Stimulated activated CD4-positive, alpha-beta T cell treated with anti-CD3 and anti-CD28 coated beads, Interleukin-1b, Interleukin-23, amount 100 ng/mL, for 24 hours (primary cell): ENCODE results near the gene CADPS.
"Not testable (repeated sequence)": the region's sequence is repeated elsewhere in the genome, so short reads cannot be mapped to it uniquely, and the experiment has no call there.

ENCODE experiments used
- DNase-seq, 4 experiments: peaks; one replicate each; pipeline ENCODE4 v3.0.0-alpha.2; 2020; ENCODE audit warnings: low read depth in 4 of 4, low spot score in 1 of 4

The CADPS gene

DNA sequence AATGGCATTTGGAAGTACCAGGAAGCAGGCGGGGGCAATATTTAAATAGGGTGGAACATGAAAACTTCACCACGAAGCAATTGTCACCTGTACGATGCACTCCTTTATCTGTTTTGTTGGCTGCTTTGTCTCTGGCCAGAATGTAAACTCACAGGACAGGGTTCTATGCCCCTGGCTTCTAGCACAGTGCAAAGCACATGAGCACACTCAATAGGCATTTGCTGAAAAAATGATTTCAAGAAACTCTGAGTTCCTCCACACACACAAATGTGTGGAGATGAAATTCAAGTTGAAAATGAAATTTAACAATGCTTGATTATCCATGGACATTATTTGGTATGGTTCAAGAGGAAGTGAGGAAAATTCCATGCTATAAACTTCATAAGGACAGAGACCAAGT, 272.2 kb downstream of the CADPS start:
- no peak for DNase-seq

DNA sequence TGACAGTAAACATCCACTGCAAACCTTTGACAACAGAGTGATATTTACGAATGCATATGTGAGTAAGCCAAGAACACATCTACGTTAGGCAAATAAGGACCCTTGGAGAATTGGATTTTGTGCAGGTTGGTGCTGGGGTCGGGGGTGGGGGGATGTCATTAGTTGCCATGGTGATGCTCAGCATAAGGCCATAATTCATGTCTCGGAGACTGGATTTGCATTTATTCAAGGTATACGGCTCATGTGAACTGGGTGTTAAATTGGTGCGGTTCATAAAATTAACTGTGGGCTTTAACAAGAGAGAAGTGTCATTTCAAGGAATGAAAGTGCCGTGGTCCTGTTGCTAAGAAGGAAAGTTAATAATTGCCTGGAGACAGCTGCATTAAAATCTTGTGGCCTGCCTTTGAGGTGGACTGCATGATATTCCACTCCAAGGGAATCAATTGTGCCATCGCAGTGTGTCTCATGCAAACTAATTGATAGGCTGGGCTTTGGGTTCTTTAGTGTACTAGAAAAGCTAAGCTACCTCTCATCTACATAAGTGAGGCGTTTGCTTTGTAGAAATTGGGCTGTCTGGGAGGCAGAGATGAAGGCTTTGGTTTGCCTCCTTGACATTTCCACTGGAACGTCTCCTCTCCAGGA, 273.0 kb downstream of the CADPS start:
- DNase-seq = no peak

- DNase-seq = no peak
These were observed 273.8 kb downstream of the CADPS start for GRCh38 chr3:62601238-62602070.

- no peak for DNase-seq
These were observed 275.2 kb downstream of the CADPS start for GRCh38 chr3:62600033-62600432.

DNA sequence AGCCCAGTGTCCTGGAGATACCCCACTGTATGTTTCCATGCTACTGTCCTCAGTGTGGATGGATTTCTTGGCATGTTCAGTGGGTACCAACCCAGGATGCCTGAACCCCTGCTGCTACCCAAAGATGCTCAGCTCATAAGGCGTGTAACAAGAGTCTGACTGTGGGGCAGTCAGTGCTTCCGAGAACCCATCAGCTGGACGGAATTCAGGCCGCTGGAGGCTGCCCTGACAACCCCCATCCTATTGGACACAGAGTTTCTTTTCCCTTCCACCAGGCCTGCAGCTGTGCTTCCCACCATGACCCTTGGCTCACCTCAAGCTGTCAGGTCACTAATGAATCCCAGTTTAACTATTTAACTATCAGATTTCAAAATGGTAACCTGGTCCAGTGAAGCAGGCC, 277.7 kb downstream of the CADPS start:
- DNase-seq = no peak

GRCh38 chr3:62592408-62592807, 282.8 kb downstream of the CADPS start:
- DNase-seq = no peak

- DNase-seq = no peak
These were observed 286.1 kb downstream of the CADPS start for GRCh38 chr3:62589078-62589477.

- DNase-seq = no peak
These were observed 287.6 kb downstream of the CADPS start for GRCh38 chr3:62587579-62588031.

DNA sequence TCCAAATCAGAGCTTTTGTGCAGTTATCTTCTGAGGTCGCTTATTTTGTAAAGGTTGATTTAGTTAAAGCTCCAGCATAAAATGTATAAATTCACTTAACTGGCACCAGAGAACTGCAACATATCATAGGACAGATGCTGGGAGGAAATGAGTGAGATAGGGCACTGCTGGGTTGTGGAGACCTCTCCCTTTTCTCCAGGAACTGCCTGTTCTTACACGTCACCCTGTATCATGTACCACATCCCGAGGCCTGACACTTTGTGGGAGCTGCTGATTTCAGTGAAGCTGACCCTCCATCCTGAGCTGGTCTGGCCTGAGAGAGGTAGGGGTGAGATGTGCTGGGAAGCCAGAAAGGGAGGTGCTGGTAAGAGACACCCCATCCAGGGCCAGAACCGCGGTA, 288.0 kb downstream of the CADPS start:
- DNase-seq = no peak

- no peak for DNase-seq
These were observed 288.9 kb downstream of the CADPS start for GRCh38 chr3:62586356-62586755.

DNA sequence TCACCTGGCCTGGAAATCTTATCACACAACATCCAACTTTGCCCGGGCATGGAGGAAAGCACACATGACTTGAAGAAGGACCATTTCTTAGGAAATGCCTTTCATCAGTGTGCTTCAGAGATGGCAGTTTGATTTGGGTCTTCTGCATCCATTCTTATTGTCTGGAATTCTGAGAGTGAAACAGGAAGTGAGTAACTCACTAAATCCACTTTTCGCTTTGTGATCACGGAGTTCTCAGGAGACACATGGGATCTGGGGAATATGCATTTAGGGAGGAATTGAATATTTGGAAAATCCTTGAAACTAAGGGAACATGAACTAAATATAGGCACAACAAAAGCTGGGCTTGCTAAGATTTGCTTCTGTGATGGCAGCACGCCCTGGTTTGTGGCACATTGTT, 289.4 kb downstream of the CADPS start:
- DNase-seq = no peak

GRCh38 chr3:62584636-62585035, 290.6 kb downstream of the CADPS start:
- no peak for DNase-seq

- no peak for DNase-seq
These were observed 292.6 kb downstream of the CADPS start for GRCh38 chr3:62582495-62583172.

GRCh38 chr3:62580485-62580884, 294.7 kb downstream of the CADPS start:
- DNase-seq = not testable (repeated sequence)

DNA sequence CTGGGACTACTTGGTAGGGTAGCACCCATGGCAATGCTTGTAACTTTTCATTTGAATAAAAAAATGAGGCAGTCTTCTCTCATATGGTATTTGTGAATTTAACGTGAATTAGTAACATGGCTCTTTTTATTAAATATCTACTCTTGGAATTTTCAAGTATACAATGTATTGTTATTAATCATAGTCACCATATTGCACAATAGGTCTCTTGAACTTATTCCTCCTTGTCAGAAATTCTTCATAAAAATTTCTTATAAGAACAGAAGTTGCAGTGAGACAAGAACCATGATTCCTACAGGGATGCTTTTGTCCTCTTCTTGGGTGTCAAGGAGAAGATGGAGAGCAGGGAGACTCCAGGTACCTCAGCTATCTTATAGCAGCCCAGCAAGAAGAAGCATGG, 298.1 kb downstream of the CADPS start:
- no peak for DNase-seq

DNA sequence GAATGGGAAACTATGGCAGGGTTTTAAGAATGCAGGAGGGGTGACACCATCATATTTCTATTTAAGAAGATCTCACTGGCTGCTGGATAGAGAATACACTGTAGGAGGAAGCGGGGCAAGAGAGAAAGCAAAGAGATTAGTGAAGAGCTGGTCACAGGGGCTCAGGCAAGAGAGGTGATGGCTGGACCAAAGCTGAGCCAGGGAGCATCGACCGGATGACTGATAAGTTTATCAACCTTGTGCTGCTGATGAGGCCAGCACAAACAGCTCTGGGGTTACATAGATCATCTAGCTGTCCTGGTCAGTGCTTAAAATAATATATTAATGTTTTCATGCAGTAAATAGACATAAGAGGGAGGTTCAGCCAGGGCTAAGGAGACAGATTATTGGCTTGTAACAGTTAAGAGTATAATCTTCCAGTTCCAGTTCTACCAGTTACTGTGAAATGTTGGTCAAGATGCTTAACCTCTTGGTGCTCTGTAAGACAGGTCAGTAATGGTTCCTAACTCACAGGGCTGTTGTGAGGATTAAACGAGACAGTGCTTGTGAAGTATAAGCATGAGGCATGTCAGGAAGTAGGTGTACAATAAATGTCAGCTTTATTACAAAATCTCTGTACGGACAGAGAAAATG, 300.8 kb downstream of the CADPS start:
- no peak for DNase-seq

DNA sequence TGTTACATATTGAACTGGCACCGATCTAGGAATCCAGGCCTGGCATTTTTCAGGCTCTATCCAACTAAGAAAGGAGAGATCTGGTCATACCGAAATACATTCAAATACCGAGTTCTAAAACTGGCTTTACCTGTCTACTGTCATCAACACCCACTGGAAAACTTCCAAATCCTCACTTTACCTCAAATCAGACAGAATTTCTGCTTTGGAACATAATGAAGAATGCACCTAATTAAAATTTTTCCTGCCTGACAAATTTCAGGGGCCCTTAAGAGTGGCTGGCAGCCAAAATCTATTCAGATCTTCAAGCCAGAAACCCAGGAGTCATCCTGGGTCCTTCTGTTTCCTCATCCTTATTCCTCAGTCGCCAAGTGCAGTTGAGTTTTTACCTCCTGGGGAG, 303.3 kb downstream of the CADPS start:
- no peak for DNase-seq

DNA sequence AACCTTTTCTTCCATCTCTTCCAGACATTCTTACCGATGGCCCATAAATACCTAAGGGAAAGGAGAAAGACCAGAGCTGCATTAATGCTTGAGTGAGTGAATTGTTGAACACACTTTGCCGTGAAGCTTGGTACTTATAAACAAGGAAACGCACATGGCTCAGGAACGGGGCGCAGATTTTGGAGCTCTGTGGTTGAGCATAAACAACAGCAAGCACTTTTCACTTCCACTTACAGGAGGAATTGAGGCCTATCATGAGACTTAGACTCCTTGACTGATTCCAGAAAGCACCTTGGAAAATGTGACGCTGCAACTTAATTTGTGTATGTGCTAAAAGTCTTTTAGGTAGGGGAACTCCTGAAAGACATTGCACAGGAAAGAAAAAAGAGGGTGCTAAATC, 304.3 kb downstream of the CADPS start:
- DNase-seq = no peak

DNA sequence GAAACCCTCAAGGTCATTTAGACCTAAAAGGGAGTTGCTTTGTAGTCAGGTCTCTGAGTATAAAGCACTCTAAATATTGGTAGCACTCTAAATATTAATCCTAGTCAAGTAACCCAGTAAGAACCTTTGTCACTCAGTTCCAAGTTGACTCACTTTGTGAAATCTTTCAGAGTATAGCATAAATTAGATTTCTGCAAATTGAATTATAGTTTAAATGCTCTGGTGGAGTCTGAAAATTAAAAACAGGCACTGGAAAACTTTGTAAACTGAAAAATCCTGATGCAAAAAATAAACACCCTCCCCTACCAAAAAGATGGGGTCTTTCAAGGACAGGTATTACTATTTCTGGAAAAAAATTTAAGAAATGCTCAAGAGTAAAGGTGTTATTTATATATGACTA, 305.6 kb downstream of the CADPS start:
- DNase-seq = no peak

DNA sequence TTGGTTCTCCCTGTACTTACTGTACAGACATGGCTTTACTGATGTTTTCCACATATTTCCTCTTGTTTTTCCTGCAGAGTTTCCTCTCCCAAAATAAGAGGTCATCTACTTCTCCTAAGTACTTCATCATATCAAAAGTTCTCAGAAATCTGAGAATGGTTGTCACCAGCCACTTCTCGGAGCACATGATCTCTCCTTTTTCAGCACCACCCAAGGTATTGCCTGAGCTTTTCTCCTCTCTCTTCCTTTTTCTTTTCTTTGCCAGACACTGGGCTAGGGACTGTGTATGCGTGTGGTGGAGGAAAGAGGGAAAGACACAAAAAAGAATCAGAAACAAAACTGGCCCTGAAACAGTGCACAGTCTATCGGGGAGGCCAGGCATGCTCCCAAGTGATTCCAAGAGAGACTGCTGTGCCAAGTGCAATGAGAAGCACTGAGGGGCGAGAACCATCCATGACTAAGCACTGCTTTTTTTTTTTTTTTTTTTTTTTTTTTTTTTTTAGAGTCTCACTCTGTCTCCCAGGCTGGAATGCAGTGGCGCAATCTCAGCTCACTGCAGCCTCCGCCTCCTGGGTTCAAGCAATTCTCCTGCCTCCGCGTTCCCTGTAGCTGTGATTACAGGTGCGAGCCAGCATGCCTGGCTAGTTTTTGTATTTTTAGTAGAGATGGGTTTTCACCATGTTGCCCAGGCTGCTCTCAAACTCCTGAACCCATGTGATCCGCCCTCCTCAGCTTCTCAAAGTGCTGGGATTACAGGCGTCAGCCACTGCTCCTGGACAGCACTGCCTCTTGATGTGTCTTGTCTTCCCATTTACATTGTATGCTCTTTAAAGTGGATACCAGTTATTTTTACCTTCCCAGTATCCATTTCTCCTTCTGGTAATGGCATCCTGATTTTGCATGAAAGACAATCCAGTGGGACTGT, 307.9 kb downstream of the CADPS start:
- DNase-seq = no peak
